ENCODE measurements around the gene PPP2R5C. TPM values are rescaled to one million over a fixed set of nuclear protein-coding genes. Genes with fewer than 3 reads are reported as not detected.

The PPP2R5C gene
- total RNA-seq, 1 experiment from 2014 or later, result 93.0 TPM

- H3K56ac ChIP-seq (ENCODE audit: insufficient read length, low read depth, low read length), result no peak overlapping the region
- Mint-ChIP-seq H3K4me1 (no peaks in the 10 kb centered on the region), H3K27ac (no peak overlapping the region), H3K4me3 (no peak overlapping the region), H3K9me3 (no peaks in the 10 kb centered on the region), H3K36me3 (ENCODE audit: insufficient read depth in 1 of 3, low read depth in 3 of 3) (peaks cover 0 to 9% (median 0%) of the 10 kb centered on the region in 3 experiments; a peak in 1 of 7 replicates), H3K27me3 (ENCODE audit: low read depth) (no peaks in the 10 kb centered on the region)
- no peak overlapping the region for H3K23ac ChIP-seq (ENCODE audit: insufficient read length, low read depth, low read length)
- no peaks in the 10 kb centered on the region for H3K23me2 ChIP-seq (ENCODE audit: insufficient read length, low read depth, low read length, poor library complexity, severe bottlenecking)
- no peak overlapping the region for H3K18ac ChIP-seq (ENCODE audit: insufficient read length, low read depth, low read length)
- no peak overlapping the region for H3K14ac ChIP-seq (ENCODE audit: insufficient read depth, low read length)
- no peak overlapping the region for H2AFZ ChIP-seq (ENCODE audit: low read length)
- no peak overlapping the region for H3K4ac ChIP-seq (ENCODE audit: low read depth, low read length)
- WGBS (ENCODE audit: extremely low coverage, insufficient read length, low lambda C conversion rate), result no CpG with 5 or more reads among the region's 11 CpGs
- no peak overlapping the region for H3K27ac ChIP-seq (ENCODE audit: insufficient read length, low read depth, low read length)
- H3K4me2 ChIP-seq (ENCODE audit: insufficient read depth, insufficient read length, low read length), result no peak overlapping the region
- no peaks in the 10 kb centered on the region for H3K4me1 ChIP-seq (ENCODE audit: insufficient read depth, low read length)
- TF ChIP-seq CTCF (conservative IDR thresholded peaks at IDR 0.05), result no peak
- H3K27me3 ChIP-seq (ENCODE audit: insufficient read depth, low read length), result no peaks in the 10 kb centered on the region
- no peak overlapping the region for H3K9ac ChIP-seq (ENCODE audit: extremely low read depth, insufficient read length, low read length)
- no peak overlapping the region for H4K8ac ChIP-seq (replicated peaks; ENCODE audit: insufficient read length, low read depth, low read length)
- H3T11ph ChIP-seq (ENCODE audit: low read length), result no peak overlapping the region
- H4K91ac ChIP-seq (ENCODE audit: insufficient read length, low read depth, low read length), result no peak overlapping the region
- DNase-seq, result no peak
- H2BK20ac ChIP-seq (ENCODE audit: low read depth, low read length, poor library complexity, severe bottlenecking), result no peak overlapping the region
- H4K20me1 ChIP-seq (ENCODE audit: control insufficient read depth, insufficient read depth, insufficient read length), result no peaks in the 10 kb centered on the region
- no peak overlapping the region for H4K5ac ChIP-seq (ENCODE audit: insufficient read length, low read depth, low read length)
- peaks cover 24% of the 10 kb centered on the region for H3K79me2 ChIP-seq (ENCODE audit: insufficient read depth, low read length)
- H2BK12ac ChIP-seq (ENCODE audit: insufficient read length, low read depth, low read length), result no peak overlapping the region
- H2BK15ac ChIP-seq (ENCODE audit: low read depth, low read length), result no peak overlapping the region
- H2AK5ac ChIP-seq (ENCODE audit: insufficient read length, low read length), result no peak overlapping the region
- no peak overlapping the region for H2BK5ac ChIP-seq (ENCODE audit: insufficient read length, low read length)
- no peaks in the 10 kb centered on the region for H3K9me3 ChIP-seq (ENCODE audit: control insufficient read depth, low read depth, low read length)
- peaks cover 23% of the 10 kb centered on the region for H3K79me1 ChIP-seq (ENCODE audit: insufficient read depth, low read depth, low read length, poor library complexity, severe bottlenecking)
- no peak overlapping the region for H2BK120ac ChIP-seq (ENCODE audit: low read depth, low read length, poor library complexity, severe bottlenecking)
Measured at GRCh38 chr14:101817501-101818001, 56.0 kb downstream of the PPP2R5C start.
